M059J (cell line): ENCODE data around the gene PARD3B. TPM values are rescaled to one million over a fixed set of nuclear protein-coding genes. Genes with fewer than 3 reads are reported as not detected.

ENCODE experiments used
- DNase-seq: peaks from one replicate; pipeline ENCODE4 v3.0.0-alpha.2; 2012; ENCODE audit warnings: low read depth
- total RNA-seq: library from RNA; depleted of rRNA; stranded (reverse); fragments of >200 nt; shearing (Covaris generic); gene quantifications from 2 replicates; pipeline ENCODE4 v1.2.3, GENCODE V29; 2014

The PARD3B gene
- total RNA-seq, 1 experiment from 2014 or later = 1.6 TPM

- DNase-seq = no peak
Observed at GRCh38 chr2:204763974-204764703, 218.9 kb downstream of the PARD3B start.

GRCh38 chr2:204770735-204771134 lies 225.5 kb downstream of the PARD3B start:
- no peak for DNase-seq

- no peak for DNase-seq
Observed at GRCh38 chr2:204771721-204772120, 226.4 kb downstream of the PARD3B start.

GRCh38 chr2:204772546-204772945 lies 227.3 kb downstream of the PARD3B start:
- DNase-seq = no peak

GRCh38 chr2:204775766-204776165 lies 230.5 kb downstream of the PARD3B start:
- DNase-seq = no peak

- peak; percentile 29 for DNase-seq
Observed at GRCh38 chr2:204776781-204777559, 231.7 kb downstream of the PARD3B start.

GRCh38 chr2:204779771-204780170 lies 234.5 kb downstream of the PARD3B start:
- no peak for DNase-seq

GRCh38 chr2:204781941-204782340 lies 236.7 kb downstream of the PARD3B start:
- no peak for DNase-seq

GRCh38 chr2:204790076-204790475 lies 244.8 kb downstream of the PARD3B start:
- no peak for DNase-seq

GRCh38 chr2:204791230-204791629 lies 246.0 kb downstream of the PARD3B start:
- DNase-seq = no peak

- no peak for DNase-seq
Observed at GRCh38 chr2:204794624-204795023, 249.3 kb downstream of the PARD3B start.

- DNase-seq = peak; percentile 40
Observed at GRCh38 chr2:204795156-204795555, 249.9 kb downstream of the PARD3B start.

GRCh38 chr2:204796581-204796980 lies 251.3 kb downstream of the PARD3B start:
- DNase-seq = peak; percentile 19

- DNase-seq = no peak
Observed at GRCh38 chr2:204799791-204800190, 254.5 kb downstream of the PARD3B start.

GRCh38 chr2:204808494-204808893 lies 263.2 kb downstream of the PARD3B start:
- no peak for DNase-seq

GRCh38 chr2:204824751-204825453 lies 279.6 kb downstream of the PARD3B start:
- peak; percentile 41 for DNase-seq

GRCh38 chr2:204825681-204826080 lies 280.4 kb downstream of the PARD3B start:
- DNase-seq = no peak

- no peak for DNase-seq
Observed at GRCh38 chr2:204827701-204828590, 282.7 kb downstream of the PARD3B start.

- no peak for DNase-seq
Observed at GRCh38 chr2:204834716-204835384, 289.6 kb downstream of the PARD3B start.

- DNase-seq = no peak
Observed at GRCh38 chr2:204835786-204836185, 290.5 kb downstream of the PARD3B start.

- DNase-seq = no peak
Observed at GRCh38 chr2:204840504-204840903, 295.2 kb downstream of the PARD3B start.
